Smooth muscle cell (in vitro differentiated cells): ENCODE measurements around the gene WTIP. TPM values are rescaled to one million over a fixed set of nuclear protein-coding genes. Genes with fewer than 3 reads are reported as not detected.
"Not testable (repeated sequence)": the region's sequence is repeated elsewhere in the genome, so short reads cannot be mapped to it uniquely, and the experiment has no call there.

Experiments used
- DNase-seq: peaks from one replicate; lab custom pipeline; 2025; ENCODE audit not compliant: unreplicated experiment; lab: John Stamatoyannopoulos, UW
- H2AFZ ChIP-seq: fragments of 200-600 bp; sonication (generic); 2 replicates; pipeline ENCODE4 v1.6.0; 2016; ENCODE audit warnings: antibody characterized with exemption, low read depth, mild to moderate bottlenecking
- H3F3A ChIP-seq: fragments of 200-600 bp; sonication (generic); 2 replicates; pipeline ENCODE4 v1.6.0; 2017; ENCODE audit warnings: antibody characterized with exemption, low read depth
- H3K27ac ChIP-seq: fragments of 200-600 bp; sonication (generic); 2 replicates; pipeline ENCODE4 v1.5.1; 2016; ENCODE audit warnings: low read depth, mild to moderate bottlenecking
- H3K27me3 ChIP-seq: fragments of 200-600 bp; sonication (generic); 2 replicates; pipeline ENCODE4 v1.6.1; 2016; ENCODE audit warnings: low read depth, mild to moderate bottlenecking
- H3K36me3 ChIP-seq: fragments of 200-600 bp; sonication (generic); 2 replicates; pipeline ENCODE4 v1.5.1; 2016; ENCODE audit warnings: low read depth
- H3K4me1 ChIP-seq: fragments of 200-600 bp; sonication (generic); 2 replicates; pipeline ENCODE4 v1.5.1; 2016; ENCODE audit warnings: low read depth
- H3K4me2 ChIP-seq: fragments of 200-600 bp; sonication (generic); 2 replicates; pipeline ENCODE4 v1.6.0; 2016; ENCODE audit warnings: mild to moderate bottlenecking
- H3K4me3 ChIP-seq: fragments of 200-600 bp; sonication (generic); 2 replicates; pipeline ENCODE4 v1.5.1; 2016; ENCODE audit warnings: mild to moderate bottlenecking
- H3K79me2 ChIP-seq: fragments of 200-600 bp; sonication (generic); 2 replicates; pipeline ENCODE4 v1.6.0; 2016; ENCODE audit warnings: low read depth, mild to moderate bottlenecking
- H3K9ac ChIP-seq: fragments of 200-600 bp; sonication (generic); 2 replicates; pipeline ENCODE4 v1.6.0; 2016; ENCODE audit warnings: low read depth
- H3K9me3 ChIP-seq: fragments of 200-600 bp; sonication (generic); replicated peaks from 2 replicates; pipeline ENCODE4 v1.5.1; 2016; ENCODE audit warnings: low read depth
- H4K20me1 ChIP-seq: fragments of 200-600 bp; sonication (generic); 2 replicates; pipeline ENCODE4 v1.6.0; 2016; ENCODE audit warnings: low read depth
- CTCF ChIP-seq: fragments of 200-600 bp; sonication (generic); IDR thresholded peaks from 2 replicates; pipeline ENCODE4 v1.5.1; 2017; ENCODE audit warnings: borderline replicate concordance, mild to moderate bottlenecking, antibody characterized with exemption; ENCODE audit not compliant: insufficient read depth, poor library complexity, severe bottlenecking
- WGBS: methylation state at CpG from one replicate; pipeline ENCODE4 v1.1.7; 2016; ENCODE audit warnings: low lambda C conversion rate; 5-methylcytosine and 5-hydroxymethylcytosine counted together
- polyA plus RNA-seq: library from polyadenylated mRNA; unstranded; fragments of >200 nt; fragmentation: Nextera tagmentation; extraction: Ambion mirVana; gene quantifications from 2 replicates; pipeline ENCODE4 v1.2.1, GENCODE V29; 2016
- total RNA-seq: library from RNA; depleted of rRNA; stranded (reverse); fragments of >200 nt; gene quantifications from 2 replicates; pipeline ENCODE4 v1.2.3, GENCODE V29; 2014

WTIP gene
- total and polyA plus RNA-seq, 2 experiments from 2014 or later, result 13.8 to 16.0 TPM

GRCh38 chr19:34505321-34506025, 23.9 kb downstream of the WTIP start:
- Histone ChIP-seq H3K9me3 (no peaks in the 10 kb centered on the region), H3K27me3 (no peaks in the 10 kb centered on the region), H3K79me2 (no peaks in the 10 kb centered on the region), H3K4me1 (no peaks in the 10 kb centered on the region), H2AFZ (no peak overlapping the region), H3K4me2 (no peak overlapping the region), H3K36me3 (no peaks in the 10 kb centered on the region), H3F3A (no peaks in the 10 kb centered on the region), H3K27ac (no peak overlapping the region), H3K4me3 (no peak overlapping the region), H4K20me1 (peaks cover 5% of the 10 kb centered on the region), H3K9ac (no peak overlapping the region)
- WGBS, result 96% methylated on average over 12 of the region's 14 CpGs
- TF ChIP-seq CTCF, result no peak
- DNase-seq, result no peak

GRCh38 chr19:34506026-34506370, 24.4 kb downstream of the WTIP start:
- no peaks in the 10 kb centered on the region for H3K36me3 ChIP-seq
- no peak overlapping the region for H3K9ac ChIP-seq
- H3K9me3 ChIP-seq, result no peaks in the 10 kb centered on the region
- H3K4me3 ChIP-seq, result no peak overlapping the region
- no peaks in the 10 kb centered on the region for H3F3A ChIP-seq
- no peaks in the 10 kb centered on the region for H3K4me1 ChIP-seq
- no peak for TF ChIP-seq CTCF
- no peak overlapping the region for H2AFZ ChIP-seq
- no peak for DNase-seq
- peaks cover 4% of the 10 kb centered on the region for H4K20me1 ChIP-seq
- 89% methylated on average over 8 of the region's 8 CpGs for WGBS
- no peak overlapping the region for H3K4me2 ChIP-seq
- H3K79me2 ChIP-seq, result no peaks in the 10 kb centered on the region
- no peaks in the 10 kb centered on the region for H3K27me3 ChIP-seq
- H3K27ac ChIP-seq, result no peak overlapping the region

- Histone ChIP-seq H4K20me1 (no peaks in the 10 kb centered on the region), H3K9me3 (no peaks in the 10 kb centered on the region), H3K4me3 (no peak overlapping the region), H3K36me3 (no peaks in the 10 kb centered on the region), H3K79me2 (no peaks in the 10 kb centered on the region), H3K27me3 (no peaks in the 10 kb centered on the region), H3K4me2 (no peak overlapping the region), H3K9ac (no peak overlapping the region), H3F3A (no peaks in the 10 kb centered on the region), H3K27ac (no peak overlapping the region), H3K4me1 (no peaks in the 10 kb centered on the region), H2AFZ (no peak overlapping the region)
- 92% methylated on average over 4 of the region's 4 CpGs for WGBS
- DNase-seq, result no peak
- TF ChIP-seq CTCF, result no peak
Observed at GRCh38 chr19:34507414-34508067, 26.0 kb downstream of the WTIP start.

GRCh38 chr19:34508540-34508939, 27.0 kb downstream of the WTIP start:
- no peak overlapping the region for H3K27ac ChIP-seq
- H3F3A ChIP-seq, result no peaks in the 10 kb centered on the region

GRCh38 chr19:34510904-34511303, 29.3 kb downstream of the WTIP start:
- not testable (repeated sequence) for H3F3A ChIP-seq, H3K27ac ChIP-seq, DNase-seq, H3K36me3 ChIP-seq, H2AFZ ChIP-seq, H3K27me3 ChIP-seq, H3K4me2 ChIP-seq, H3K9me3 ChIP-seq, H3K4me1 ChIP-seq, H3K4me3 ChIP-seq, H3K79me2 ChIP-seq, H3K9ac ChIP-seq, H4K20me1 ChIP-seq
- 95% methylated on average over 5 of the region's 5 CpGs for WGBS

More at GRCh38 chr19:34508540-34508939, 27.0 kb downstream of the WTIP start:
- no peak overlapping the region for H2AFZ ChIP-seq
- H3K9me3 ChIP-seq, result no peaks in the 10 kb centered on the region
- no peaks in the 10 kb centered on the region for H3K36me3 ChIP-seq
- no peaks in the 10 kb centered on the region for H4K20me1 ChIP-seq
- H3K4me2 ChIP-seq, result no peak overlapping the region
- H3K79me2 ChIP-seq, result no peaks in the 10 kb centered on the region
- H3K4me1 ChIP-seq, result no peaks in the 10 kb centered on the region
- H3K9ac ChIP-seq, result no peak overlapping the region
- H3K27me3 ChIP-seq, result no peaks in the 10 kb centered on the region
- 68% methylated on average over 9 of the region's 9 CpGs for WGBS
- DNase-seq, result no peak
- TF ChIP-seq CTCF, result no peak
- H3K4me3 ChIP-seq, result no peak overlapping the region
